Spleen (tissue), 7 donors: ENCODE data around the gene PPFIA1.

Source experiments
- CTCF ChIP-seq, 11 experiments: fragments of 200-600 bp in 7 of 11; fragments of 450-650 bp in 4 of 11; sonication (generic) in 4 of 11; IDR thresholded peaks in 8 of 11; conservative IDR thresholded peaks in 3 of 11; 1 replicate in 7 of 11; 2 replicates in 4 of 11; pipeline versions ENCODE4 v1.4.0 to v1.8.0; 2016 to 2021; ENCODE audit warnings: antibody characterized with exemption in 11 of 11, inconsistent platforms in 4 of 11, mild to moderate bottlenecking in 1 of 11
- POLR2A ChIP-seq, 3 donors: fragments of 450-650 bp; IDR thresholded peaks; one replicate each; pipeline ENCODE4 v1.5.1; 2017; ENCODE audit warnings: antibody characterized with exemption in 3 of 3, mild to moderate bottlenecking in 1 of 3
- donor health status: DM: no; HTN: no; CAD: no; lungs with moderate emphysema.
- donor health status: DM: no; HTN: no; CAD: no.
- donor health status: DM: no; HTN: no; CAD: no.

- TF ChIP-seq CTCF (IDR thresholded peaks at IDR 0.05 in 8 of 11, conservative IDR thresholded peaks at IDR 0.05 in 3 of 11), result no peak
- no peak for TF ChIP-seq POLR2A (IDR thresholded peaks at IDR 0.05)
Observed at GRCh38 chr11:70389201-70389600, 118.7 kb downstream of the PPFIA1 start.
